CMK (cell line): Measurements from ENCODE around the gene CSNK2B.

Experiments used
- DNase-seq: peaks from one replicate; pipeline ENCODE4 v3.0.0-alpha.2; 2010; ENCODE audit warnings: low read depth

The CSNK2B gene

GRCh38 chr6:31665501-31666336 lies at the start of gene CSNK2B:
CSNK2B (plus strand) TSS chr6:31666080; CDS start chr6:31666832, 752 bp downstream.
- DNase-seq = peak; percentile 96

GRCh38 chr6:31617010-31617409 lies 48.9 kb upstream of the CSNK2B start:
- no peak for DNase-seq

GRCh38 chr6:31619805-31620585 lies 45.9 kb upstream of the CSNK2B start:
- peak; percentile 98 for DNase-seq

- DNase-seq = peak; percentile 65
Observed at GRCh38 chr6:31620586-31621319, 45.1 kb upstream of the CSNK2B start, which contains the start of gene PRRC2A. PRRC2A (plus strand) TSS chr6:31620715; CDS start chr6:31622790, 2,075 bp downstream.

GRCh38 chr6:31621320-31621939 lies 44.5 kb upstream of the CSNK2B start:
- no peak for DNase-seq

GRCh38 chr6:31621991-31622390 lies 43.9 kb upstream of the CSNK2B start:
- DNase-seq = no peak

GRCh38 chr6:31622684-31623091 lies 43.2 kb upstream of the CSNK2B start:
- no peak for DNase-seq

GRCh38 chr6:31624070-31624469 lies 41.8 kb upstream of the CSNK2B start:
- no peak for DNase-seq

- no peak for DNase-seq
Observed at GRCh38 chr6:31626952-31627351, 38.9 kb upstream of the CSNK2B start.

GRCh38 chr6:31627690-31628287 lies 38.1 kb upstream of the CSNK2B start:
- no peak for DNase-seq

GRCh38 chr6:31629014-31629413 lies 36.9 kb upstream of the CSNK2B start:
- DNase-seq = no peak

- no peak for DNase-seq
Observed at GRCh38 chr6:31630177-31630934, 35.5 kb upstream of the CSNK2B start.

GRCh38 chr6:31631209-31631608 lies 34.7 kb upstream of the CSNK2B start:
- no peak for DNase-seq

- DNase-seq = no peak
Observed at GRCh38 chr6:31631681-31632278, 34.1 kb upstream of the CSNK2B start.

- DNase-seq = no peak
Observed at GRCh38 chr6:31632279-31632946, 33.5 kb upstream of the CSNK2B start.

GRCh38 chr6:31633447-31633846 lies 32.4 kb upstream of the CSNK2B start:
- no peak for DNase-seq

- no peak for DNase-seq
Observed at GRCh38 chr6:31634131-31634530, 31.7 kb upstream of the CSNK2B start.

- no peak for DNase-seq
Observed at GRCh38 chr6:31634969-31635575, 30.8 kb upstream of the CSNK2B start.
